AG04450 (cell line): Measurements from ENCODE around the gene RTF2. TPM values are rescaled to one million over a fixed set of nuclear protein-coding genes. Genes with fewer than 3 reads are reported as not detected.

Experiments used
- CTCF ChIA-PET: fragments of 300-600, 350-600 bp; formaldehyde crosslinking; extraction: SDS; loops from one replicate; lab custom pipeline; 2022; ENCODE audit warnings: antibody characterized with exemption, inconsistent platforms; lab: Charles Lee
- POLR2A ChIA-PET: fragments of 350-600 bp; formaldehyde crosslinking; extraction: SDS; loops from one replicate; lab custom pipeline; 2021; ENCODE audit warnings: antibody characterized with exemption, inconsistent platforms; lab: Yijun Ruan, JAX
- DNase-seq: peaks from one replicate; pipeline ENCODE4 v3.0.0-alpha.2; 2011; ENCODE audit warnings: low read depth, low spot score
- H3K27ac ChIP-seq: one replicate; pipeline ENCODE4 v1.5.1; 2012; ENCODE audit warnings: low read depth, low read length, control low read depth
- H3K27me3 ChIP-seq: one replicate; pipeline ENCODE4 v1.6.0; 2012; ENCODE audit warnings: low read length; ENCODE audit not compliant: control insufficient read depth, insufficient read depth
- H3K4me3 ChIP-seq: 2 replicates; pipeline ENCODE4 v1.5.1; 2011; ENCODE audit warnings: mild to moderate bottlenecking, low read depth, low read length, control low read depth
- H3K9me3 ChIP-seq: 2 replicates; pipeline ENCODE4 v1.5.1; 2012; ENCODE audit warnings: low read length; ENCODE audit not compliant: control insufficient read depth, insufficient read depth
- CTCF ChIP-seq: IDR thresholded peaks from 2 replicates; pipeline ENCODE4 v1.5.1; 2011; ENCODE audit warnings: low read depth, low read length, control low read depth, inconsistent platforms
- polyA minus RNA-seq: library from RNA; depleted of rRNA, polyadenylated mRNA; stranded (reverse); fragments of >200 nt; gene quantifications from 2 replicates; pipeline ENCODE4 v1.2.3, GENCODE V29; 2011; rRNA and poly(A)+ RNA removed
- polyA plus RNA-seq: library from polyadenylated mRNA; depleted of rRNA; stranded (reverse); fragments of >200 nt; gene quantifications from 2 replicates; pipeline ENCODE4 v1.2.3, GENCODE V29; 2011; rRNA removed

The RTF2 gene
- polyA plus RNA-seq, result 147 TPM in 2 replicates
- 68.2 and 73.1 TPM in 2 replicates for polyA minus RNA-seq

GRCh38 chr20:56468316-56469076 lies at the start of gene RTF2:
Gene RTF2, plus strand, starts transcription at chr20:56468627. Its CDS starts 71 bp downstream, at chr20:56468698.
- TF ChIP-seq CTCF, result no peak
- H3K9me3 ChIP-seq, result no peaks in the 10 kb centered on the region
- peak; percentile 88 for DNase-seq
- H3K27ac ChIP-seq, result peak within 1 kb of the TSS; percentile 92
- no peaks in the 10 kb centered on the region for H3K27me3 ChIP-seq
- ChIA-PET CTCF (no interaction called here), POLR2A (interaction anchor here (1.0 to 2.8 kb wide), 4 partner anchors 29 to 77 kb away, joined by 4 to 8 read pairs (median 4); partner anchors contain the start of genes AURKA, CASS4 and CSTF1)
- peak within 1 kb of the TSS; percentile 96 for H3K4me3 ChIP-seq

- no peaks in the 10 kb centered on the region for H3K27me3 ChIP-seq
- H3K9me3 ChIP-seq, result no peaks in the 10 kb centered on the region
- H3K4me3 ChIP-seq, result no peak overlapping the region
- DNase-seq, result no peak
- H3K27ac ChIP-seq, result no peak overlapping the region
- TF ChIP-seq CTCF, result no peak
- ChIA-PET CTCF (interaction anchor here (0.7 to 2.2 kb wide), 2 partner anchors 19 to 77 kb away, joined by 4 to 7 read pairs; no protein-coding TSS in a partner anchor), POLR2A (interaction anchor here (1.4 kb wide), 1 partner anchor 20 kb away, joined by 7 read pairs; no protein-coding TSS in a partner anchor)
Observed at GRCh38 chr20:56420028-56420427, 48.4 kb upstream of the RTF2 start.

GRCh38 chr20:56420940-56421688 lies 47.3 kb upstream of the RTF2 start:
- DNase-seq, result no peak
- CTCF ChIA-PET, result interaction anchor here (1.0 to 2.2 kb wide), 2 partner anchors 12 to 20 kb away, joined by 3 to 7 read pairs; no protein-coding TSS in a partner anchor
- Histone ChIP-seq H3K4me3 (no peak overlapping the region), H3K9me3 (no peaks in the 10 kb centered on the region), H3K27me3 (no peaks in the 10 kb centered on the region), H3K27ac (peak overlapping the region; percentile 25)
- TF ChIP-seq CTCF, result no peak
- POLR2A ChIA-PET, result no interaction called here

GRCh38 chr20:56422076-56422823 lies 46.2 kb upstream of the RTF2 start:
- no peak overlapping the region for H3K4me3 ChIP-seq
- CTCF ChIA-PET, result interaction anchor here (0.6 to 1.0 kb wide), 3 partner anchors 10 to 20 kb away, joined by 3 read pairs; partner anchors contain the start of gene CASS4
- H3K27ac ChIP-seq, result peak overlapping the region; percentile 78
- no peaks in the 10 kb centered on the region for H3K9me3 ChIP-seq
- H3K27me3 ChIP-seq, result no peaks in the 10 kb centered on the region
- TF ChIP-seq CTCF, result no peak
- DNase-seq, result peak; percentile 51
- POLR2A ChIA-PET, result interaction anchor here (0.8 to 2.4 kb wide), 4 partner anchors 10 to 30 kb away, joined by 4 to 16 read pairs (median 10); partner anchors contain the start of genes AURKA, CASS4 and CSTF1
